G401 (cell line): Measurements from ENCODE around the gene KIAA1958. TPM values are rescaled to one million over a fixed set of nuclear protein-coding genes. Genes with fewer than 3 reads are reported as not detected.
"Not testable (repeated sequence)": the region's sequence is repeated elsewhere in the genome, so short reads cannot be mapped to it uniquely, and the experiment has no call there.

Experiments used
- DNase-seq: peaks from one replicate; pipeline ENCODE4 v3.0.0-alpha.2; 2015; ENCODE audit warnings: low spot score
- in situ Hi-C: cut with HindIII; loops from 2 replicates; pipeline ENCODE4 v1.10.0; 2016; ENCODE audit warnings: low sequenced_read_pairs, mixed read lengths
- total RNA-seq: library from RNA; depleted of rRNA; stranded (reverse); fragments of >200 nt; shearing (Covaris generic); gene quantifications from 2 replicates; pipeline ENCODE4 v1.2.3, GENCODE V29; 2014

Gene KIAA1958
- total RNA-seq, 1 experiment from 2014 or later = 6.8 TPM

GRCh38 chr9:112572416-112572815 lies 85.8 kb downstream of the KIAA1958 start:
- in situ Hi-C loops = no loop called here
- DNase-seq = no peak

DNA sequence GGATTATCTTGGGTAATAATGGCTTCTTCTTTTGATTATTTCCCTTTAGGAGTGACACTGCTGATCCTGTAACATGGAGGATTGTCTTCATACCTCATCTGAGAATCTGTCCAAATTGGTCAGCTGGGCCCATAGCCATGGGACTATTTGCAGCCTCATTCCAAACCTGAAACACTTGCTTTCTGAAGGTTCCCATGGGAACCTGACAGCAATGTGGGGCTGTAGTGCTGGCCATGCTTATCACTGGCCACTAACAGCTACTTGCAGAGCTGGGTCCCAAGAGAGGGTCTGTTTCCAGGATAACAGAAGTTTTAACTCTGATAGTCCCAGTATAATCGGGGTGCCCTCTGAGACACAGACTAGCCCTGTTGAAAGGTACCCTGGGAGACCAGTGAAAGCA lies 87.4 kb downstream of the KIAA1958 start:
- DNase-seq = no peak
- in situ Hi-C loops = no loop called here

- in situ Hi-C loops = no loop called here
- no peak for DNase-seq
Measured at GRCh38 chr9:112575107-112575506, 88.5 kb downstream of the KIAA1958 start.

DNA sequence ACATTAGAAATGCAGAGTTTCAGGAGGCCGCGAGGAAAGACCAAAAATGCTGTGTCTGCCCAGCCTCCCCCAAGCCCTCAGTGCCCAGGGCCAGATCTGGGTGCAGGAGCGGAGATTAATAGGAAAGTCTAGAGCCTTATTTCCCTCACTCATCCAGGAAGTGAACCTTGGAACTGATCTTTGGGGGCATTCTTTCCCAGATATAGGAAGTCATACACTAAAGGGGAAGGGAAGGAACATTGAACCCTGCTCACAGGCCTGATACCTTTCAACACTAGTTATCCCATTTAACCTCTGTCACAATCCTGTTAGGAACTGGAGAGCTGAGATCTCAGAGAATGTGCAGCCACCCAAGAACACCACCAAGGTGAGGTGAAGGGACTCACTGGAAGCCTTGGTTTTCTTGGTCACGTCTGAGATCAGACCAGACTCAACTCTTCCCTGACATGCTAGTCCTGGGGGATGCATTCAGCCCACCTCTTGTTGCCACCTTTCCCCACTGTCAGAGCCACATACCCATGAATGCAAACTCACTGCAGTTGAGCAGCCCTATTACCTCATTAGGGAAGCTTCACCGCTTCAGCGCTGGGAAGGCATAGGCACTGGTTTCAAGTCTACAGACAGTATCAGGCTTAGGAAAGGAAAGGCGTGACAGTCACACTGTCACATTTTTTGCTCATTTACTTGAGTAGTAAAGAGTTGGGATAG lies 95.0 kb downstream of the KIAA1958 start:
- no peak for DNase-seq
- in situ Hi-C loops = no loop called here

GRCh38 chr9:112582371-112583262 lies 96.0 kb downstream of the KIAA1958 start:
- DNase-seq = no peak
- in situ Hi-C loops = no loop called here

- in situ Hi-C loops = no loop called here
- peak; percentile 60 for DNase-seq
Measured at GRCh38 chr9:112586599-112587155, 100.0 kb downstream of the KIAA1958 start.

- in situ Hi-C loops, DNase-seq: not testable (repeated sequence)
Measured at GRCh38 chr9:112591875-112592274, 105.2 kb downstream of the KIAA1958 start.

DNA sequence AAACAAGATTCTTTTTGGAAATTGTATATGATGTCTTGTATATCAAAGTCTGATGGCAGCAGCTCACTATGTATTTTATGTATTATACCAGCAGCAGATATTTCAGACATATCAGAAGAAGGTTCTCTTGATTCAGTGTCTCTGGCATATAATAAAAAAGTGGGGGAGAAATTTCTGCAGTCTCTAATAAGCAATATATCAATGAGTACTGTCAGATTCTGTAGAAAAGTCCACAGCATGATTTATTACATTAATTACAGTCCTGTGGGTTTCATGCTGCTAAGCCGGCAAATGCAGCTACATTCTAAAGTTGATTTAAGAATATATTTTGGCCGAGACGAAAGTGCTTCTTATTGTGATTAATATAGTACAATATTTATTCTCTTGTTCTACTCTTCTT lies 113.1 kb downstream of the KIAA1958 start:
- in situ Hi-C loops = no loop called here
- DNase-seq = no peak

GRCh38 chr9:112601636-112602035 lies 115.0 kb downstream of the KIAA1958 start:
- no peak for DNase-seq
- in situ Hi-C loops = no loop called here

DNA sequence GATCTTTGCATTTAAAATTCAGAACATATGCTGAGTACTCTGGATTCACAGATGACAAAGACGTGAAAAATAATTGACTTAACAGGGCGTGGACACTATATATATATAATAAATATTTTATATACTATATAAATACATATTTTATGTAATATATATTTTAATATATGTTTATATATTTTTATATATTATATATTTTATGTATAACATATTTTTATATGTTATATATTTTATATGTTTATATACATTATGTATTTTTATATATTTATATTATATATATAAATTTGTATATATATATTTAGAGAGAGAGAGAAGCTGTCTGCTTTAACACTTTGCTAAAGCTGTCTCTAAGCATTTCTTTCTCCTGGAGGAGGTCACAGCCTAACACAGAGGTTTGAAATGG lies 118.2 kb downstream of the KIAA1958 start:
- DNase-seq = no peak
- in situ Hi-C loops = no loop called here

DNA sequence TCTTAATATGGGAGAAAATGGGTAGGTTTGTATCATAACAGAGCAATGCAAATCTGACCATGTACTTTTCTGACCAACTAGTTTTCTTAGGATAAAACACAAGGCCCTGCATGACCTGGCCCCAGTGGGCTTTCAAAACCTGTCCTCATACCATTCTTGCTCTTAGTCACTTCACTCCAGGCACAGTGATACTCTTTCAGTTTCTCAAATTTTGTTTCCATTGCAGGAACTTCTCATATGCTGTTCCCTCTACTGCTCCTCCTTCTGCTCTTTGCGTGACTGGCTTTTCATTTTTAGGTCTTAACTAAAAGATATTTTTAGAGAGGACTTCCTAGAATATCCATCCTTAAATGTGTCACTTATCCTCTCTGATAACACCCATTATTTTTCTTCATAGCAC lies 118.9 kb downstream of the KIAA1958 start:
- in situ Hi-C loops = no loop called here
- no peak for DNase-seq

GRCh38 chr9:112605963-112606699 lies 119.5 kb downstream of the KIAA1958 start:
- in situ Hi-C loops = no loop called here
- DNase-seq = no peak

DNA sequence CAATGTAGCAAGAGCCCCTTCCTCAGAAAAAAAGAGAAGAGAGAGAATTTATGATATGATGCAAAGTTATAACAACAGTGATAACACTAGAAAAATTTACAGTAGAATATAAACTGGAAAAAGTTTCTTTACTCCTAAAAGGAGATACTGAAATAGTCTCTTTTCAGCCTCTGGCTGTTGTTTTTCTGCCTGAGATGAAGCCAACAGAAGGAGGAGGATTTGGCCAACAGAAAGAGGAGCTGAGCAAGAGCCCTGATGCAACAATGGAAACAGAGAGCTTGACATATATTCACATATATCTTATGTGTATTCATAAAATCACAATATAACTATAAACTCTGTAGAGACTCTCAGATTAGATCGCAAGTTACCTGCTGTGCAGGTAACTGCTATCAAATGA lies 122.2 kb downstream of the KIAA1958 start:
- in situ Hi-C loops = no loop called here

DNA sequence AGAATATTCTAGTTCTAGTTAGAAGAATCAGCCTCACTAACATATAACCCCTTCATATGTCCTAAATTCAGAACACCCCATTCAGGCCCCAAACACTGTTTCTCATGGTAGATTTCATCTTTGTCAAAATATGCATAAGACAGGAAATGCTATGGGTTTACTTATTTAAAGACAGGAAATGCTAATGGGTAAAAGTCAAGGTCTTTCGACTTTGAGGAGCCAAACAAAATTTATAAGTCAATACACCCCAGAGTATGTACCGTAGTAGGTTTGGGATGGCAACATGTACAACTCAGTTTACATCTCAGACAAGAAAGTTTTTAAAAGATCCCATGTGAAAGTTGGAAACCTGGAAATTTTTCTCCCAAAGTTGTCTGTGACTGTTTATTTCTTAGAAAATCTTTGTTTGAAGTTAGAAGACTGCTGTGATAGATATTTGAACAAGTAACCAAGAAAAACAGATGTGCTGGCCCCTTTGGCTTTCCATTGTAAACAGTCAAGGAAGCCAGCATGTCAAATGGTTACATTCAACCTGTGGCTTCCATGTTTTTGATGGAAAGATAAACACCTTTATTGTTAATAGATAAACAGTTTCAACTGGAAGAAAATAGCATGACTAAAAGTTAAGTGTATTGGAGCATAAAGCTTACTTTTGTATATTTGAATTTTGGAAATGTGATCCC lies 129.1 kb downstream of the KIAA1958 start:
- no peak for DNase-seq
- in situ Hi-C loops = no loop called here

More for the DNA sequence above, 122.2 kb downstream of the KIAA1958 start:
- no peak for DNase-seq

DNA sequence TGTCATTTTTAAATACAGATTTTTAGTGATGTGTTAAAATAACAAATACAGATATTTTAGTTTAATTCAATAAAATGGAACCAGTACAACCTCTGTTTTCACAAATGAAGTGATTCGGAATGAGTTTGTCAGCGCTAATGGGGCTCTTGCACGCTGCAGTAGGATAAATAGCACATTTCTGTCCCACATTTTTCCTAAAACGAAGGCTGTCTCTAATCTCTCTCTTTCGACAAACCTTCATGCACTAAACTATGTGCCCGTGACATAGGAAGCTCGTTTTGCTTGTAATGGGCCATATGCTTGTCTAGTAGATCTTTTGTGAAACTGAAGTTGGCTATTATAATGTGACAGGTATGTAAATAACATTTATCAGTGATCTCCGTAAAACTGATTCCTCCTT lies 130.7 kb downstream of the KIAA1958 start:
- DNase-seq = no peak
- in situ Hi-C loops = no loop called here

DNA sequence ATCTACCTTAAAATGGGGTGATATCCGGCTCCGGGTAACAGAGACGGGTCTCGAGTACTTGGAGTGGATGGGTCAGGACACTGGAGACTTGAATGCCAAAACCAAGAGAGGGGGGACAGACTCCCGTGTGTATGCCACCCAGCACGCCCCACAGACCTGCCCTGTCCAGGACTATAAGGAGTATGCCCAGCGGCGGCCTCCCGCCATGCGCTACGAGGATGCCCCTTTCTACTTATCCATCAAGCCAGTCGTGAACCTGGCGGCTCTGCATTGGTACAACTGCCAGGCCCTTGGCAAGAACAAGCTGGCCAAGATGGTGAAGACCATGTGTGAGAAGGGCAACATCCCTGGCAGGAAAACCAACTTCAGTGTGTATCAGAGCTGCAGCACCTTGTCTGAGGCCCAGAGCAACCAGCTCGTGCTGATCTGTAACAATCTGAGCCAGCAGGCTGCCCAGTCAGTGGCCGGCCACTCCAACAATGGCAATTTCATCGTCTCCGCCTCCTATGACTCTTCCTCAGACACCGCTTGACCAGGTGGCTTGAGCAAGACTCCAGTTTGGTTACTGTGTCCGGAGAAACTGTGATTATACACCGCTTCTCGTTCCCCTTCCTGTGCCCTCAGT lies 131.9 kb downstream of the KIAA1958 start:
- in situ Hi-C loops = no loop called here
- DNase-seq = peak; percentile 45

DNA sequence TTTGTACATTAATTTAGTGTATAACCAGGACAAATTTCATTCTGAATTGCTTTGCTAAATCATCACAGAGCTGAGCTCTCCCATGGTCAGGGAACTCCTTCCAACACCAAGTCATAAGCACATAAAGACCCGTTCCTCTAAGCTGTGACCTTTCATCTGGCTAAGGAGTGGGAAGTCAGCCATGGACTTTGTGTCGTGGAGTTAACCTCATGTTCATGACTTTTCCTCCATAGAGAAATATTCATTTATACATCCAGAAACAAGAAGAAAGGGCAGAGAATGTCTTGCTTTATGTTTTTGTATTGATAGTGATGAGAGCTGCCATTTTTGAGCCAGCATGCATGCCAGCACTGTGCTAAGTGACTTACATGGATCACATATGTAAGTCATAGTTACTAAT lies 133.8 kb downstream of the KIAA1958 start:
- no peak for DNase-seq
- in situ Hi-C loops = no loop called here

- no peak for DNase-seq
- in situ Hi-C loops = no loop called here
Measured at GRCh38 chr9:112621018-112621655, 134.5 kb downstream of the KIAA1958 start.
